GM21515 (cell line): ENCODE results near the gene TRIM74.
"Not testable (repeated sequence)": the region's sequence is repeated elsewhere in the genome, so short reads cannot be mapped to it uniquely, and the experiment has no call there.

Experiments
- ATAC-seq: cut with Tn5 transposase; IDR thresholded peaks from one replicate; pipeline ENCODE4 v1.9.1; 2021; ENCODE audit not compliant: unreplicated experiment

Gene TRIM74

DNA sequence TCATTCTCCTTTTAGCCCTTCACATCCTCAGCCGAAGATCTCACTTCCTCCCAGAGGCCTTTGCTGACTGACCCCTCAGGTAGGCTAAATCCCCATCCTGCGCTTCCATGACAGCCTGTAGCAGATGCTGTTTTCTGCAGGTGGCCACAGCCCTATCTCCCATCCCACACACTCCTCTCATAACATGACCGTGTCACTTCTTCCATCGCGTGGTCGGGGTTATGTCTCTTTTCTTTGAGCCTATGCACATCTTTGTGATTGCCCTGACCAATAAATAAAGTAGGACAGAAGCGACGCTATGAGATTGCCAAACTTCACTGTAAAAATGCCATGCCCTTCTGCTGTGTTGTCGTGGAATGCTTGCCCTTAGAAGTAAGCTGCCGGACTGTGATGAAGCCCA lies 55.5 kb downstream of the TRIM74 start:
- not testable (repeated sequence) for ATAC-seq

DNA sequence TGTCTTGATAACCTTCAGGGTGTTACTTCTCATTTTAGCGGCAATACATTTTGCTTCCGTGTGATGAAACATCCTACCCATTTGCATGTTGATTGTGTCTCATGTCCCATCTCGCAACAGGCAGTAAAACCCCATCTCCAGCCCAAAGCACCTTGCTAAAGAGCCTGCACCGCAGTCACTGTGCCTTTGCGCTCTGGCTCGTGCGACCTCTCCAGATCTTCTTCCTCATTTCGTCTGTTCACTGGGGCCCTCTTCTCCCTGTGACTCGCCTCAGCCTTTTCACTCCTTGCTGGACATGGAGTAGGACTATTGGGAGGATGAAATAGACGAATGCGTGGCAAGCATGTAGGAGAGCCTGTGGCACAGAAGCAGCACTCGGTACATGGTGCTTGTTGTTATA lies 57.9 kb downstream of the TRIM74 start:
- ATAC-seq: not testable (repeated sequence)
